HepG2 (cell line): ENCODE data around the gene OTOP2.
A peak's percentile ranks its signal among the peaks of the same experiment; 100 is the strongest.

Experiments
- CTCF ChIP-seq: sonication (generic); formaldehyde crosslinking; IDR thresholded peaks from 2 replicates; pipeline ENCODE4 v1.5.0; 2020; ENCODE audit warnings: mild to moderate bottlenecking, missing genetic modification reagents, moderate library complexity
- EP300 ChIP-seq, 3 experiments: sonication (generic) in 1 of 3; formaldehyde crosslinking in 1 of 3; IDR thresholded peaks; 2 replicates each; pipeline versions ENCODE4 v1.5.1 to v1.6.1; 2011 to 2020; ENCODE audit warnings: low read depth in 2 of 3, low read length in 2 of 3, borderline replicate concordance in 1 of 3, improper control_type of control experiment in 1 of 3, mild to moderate bottlenecking in 1 of 3, missing genetic modification reagents in 1 of 3, moderate library complexity in 1 of 3
- PATZ1 ChIP-seq: sonication (generic); formaldehyde crosslinking; IDR thresholded peaks from 2 replicates; pipeline ENCODE4 v1.4.0; 2020; ENCODE audit warnings: missing genetic modification reagents
- PHB2 ChIP-seq: fragments of 450-650 bp; IDR thresholded peaks from 2 replicates; pipeline ENCODE4 v1.6.1; 2018; ENCODE audit not compliant: partially characterized antibody
- SMAD3 ChIP-seq: sonication (generic); formaldehyde crosslinking; IDR thresholded peaks from 2 replicates; pipeline ENCODE4 v1.4.0; 2020; ENCODE audit warnings: missing genetic modification reagents
- SNAPC5 ChIP-seq: sonication (generic); formaldehyde crosslinking; IDR thresholded peaks from 2 replicates; pipeline ENCODE4 v1.8.1; 2023; ENCODE audit warnings: mild to moderate bottlenecking, missing genetic modification reagents, borderline replicate concordance
- TCF7L2 ChIP-seq: IDR thresholded peaks from 2 replicates; pipeline ENCODE4 v1.6.1; 2011; ENCODE audit warnings: mild to moderate bottlenecking, low read depth, low read length, moderate library complexity
- ZBTB1 ChIP-seq: sonication (generic); formaldehyde crosslinking; IDR thresholded peaks from 2 replicates; pipeline ENCODE4 v1.4.0; 2020; ENCODE audit warnings: missing genetic modification reagents, borderline replicate concordance
- ZFY ChIP-seq: sonication (generic); formaldehyde crosslinking; IDR thresholded peaks from 2 replicates; pipeline ENCODE4 v1.4.0; 2020; ENCODE audit warnings: missing genetic modification reagents
- ZNF280D ChIP-seq: sonication (generic); formaldehyde crosslinking; IDR thresholded peaks from 2 replicates; pipeline ENCODE4 v1.5.1; 2020; ENCODE audit warnings: mild to moderate bottlenecking, missing genetic modification reagents
- ZNF878 ChIP-seq: sonication (generic); formaldehyde crosslinking; IDR thresholded peaks from 2 replicates; pipeline ENCODE4 v1.8.1; 2023; ENCODE audit warnings: mild to moderate bottlenecking, missing genetic modification reagents, moderate library complexity

- TF ChIP-seq PHB2 (no peak), PATZ1 (CRISPR knock-in tag) (0 out of 2 replicates have a peak, but pooled peaks have one; percentile 28), TCF7L2 (no peak), EP300 (IDR thresholded peaks at IDR 0.05; ENCODE audit: low read depth in 2 of 2, low read length in 2 of 2) (no peak), EP300 (CRISPR knock-in tag; IDR thresholded peaks at IDR 0.05; ENCODE audit: borderline replicate concordance) (no peak), ZFY (CRISPR knock-in tag) (no peak), SNAPC5 (CRISPR knock-in tag) (no peak), CTCF (no peak), ZBTB1 (CRISPR knock-in tag) (no peak), ZNF280D (CRISPR knock-in tag) (no peak), SMAD3 (no peak), ZNF878 (no peak)
Observed at GRCh38 chr17:74953134-74953687, 29.1 kb downstream of the OTOP2 start.
